Right atrium auricular region (tissue), 2 donors: ENCODE measurements around the gene TMEM123. TPM values are rescaled to one million over a fixed set of nuclear protein-coding genes. Genes with fewer than 3 reads are reported as not detected.
"Not testable (repeated sequence)": the region's sequence is repeated elsewhere in the genome, so short reads cannot be mapped to it uniquely, and the experiment has no call there.

Experiments used
- DNase-seq: peaks from one replicate; pipeline ENCODE4 v3.0.0-alpha.2; 2019; ENCODE audit warnings: low spot score
- H3K27ac ChIP-seq, 2 donors: fragments of 200-600 bp; sonication (generic); 1 replicate in 1 of 2; 2 replicates in 1 of 2; pipeline ENCODE4 v1.5.1; 2016 to 2019
- H3K27me3 ChIP-seq, 2 donors: fragments of 200-600 bp; sonication (generic); one replicate each; pipeline versions ENCODE4 v1.5.1 to v1.6.0; 2017 to 2019
- H3K36me3 ChIP-seq: fragments of 200-600 bp; sonication (generic); one replicate; pipeline ENCODE4 v1.5.1; 2016
- H3K4me1 ChIP-seq, 2 donors: fragments of 200-600 bp; sonication (generic); one replicate each; pipeline versions ENCODE4 v1.5.1 to v1.6.0; 2017 to 2019
- H3K4me3 ChIP-seq, 2 donors: fragments of 200-600 bp; sonication (generic); 1 replicate in 1 of 2; 2 replicates in 1 of 2; pipeline ENCODE4 v1.5.1; 2017 to 2019; ENCODE audit warnings: mild to moderate bottlenecking in 1 of 2, moderate library complexity in 1 of 2
- H3K9me3 ChIP-seq, 2 donors: fragments of 200-600 bp; sonication (generic); one replicate each; pipeline ENCODE4 v1.5.1; 2019
- total RNA-seq, 2 donors: library from RNA; depleted of rRNA; stranded (reverse); fragments of >200 nt; gene quantifications; one replicate each; pipeline ENCODE4 v1.1.0, GENCODE V29; 2016
- TF ChIP-seq, protein P1 (sequence below), 2 donors: fragments of 200-600 bp; sonication (generic); IDR thresholded peaks; one replicate each; pipeline ENCODE4 v1.5.1; 2019; ENCODE audit warnings: antibody characterized with exemption in 2 of 2

Gene TMEM123
- total RNA-seq, 2 donors from 2014 or later, result 72.8 to 80.7 TPM

DNA sequence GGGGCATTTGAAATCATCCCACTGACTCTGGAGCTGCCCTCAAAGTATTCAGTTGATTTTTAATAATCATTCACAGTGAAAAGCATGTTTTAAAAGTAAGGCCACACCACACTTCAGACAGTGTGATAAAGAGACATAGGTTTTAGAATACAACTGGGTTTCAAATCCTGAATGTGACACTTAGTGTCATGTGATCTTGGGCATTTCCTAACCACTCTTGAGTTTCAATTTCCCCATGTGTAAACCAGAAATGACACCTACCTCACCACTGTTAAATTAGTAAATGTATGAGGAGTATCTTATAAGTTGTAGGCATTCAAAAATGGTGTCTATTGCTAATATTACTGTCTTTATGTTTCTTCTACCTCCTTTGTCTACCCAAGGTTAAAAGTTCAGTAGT lies 5.4 kb downstream of the TMEM123 start:
- Histone ChIP-seq H3K4me1 (peaks cover 0 to 30% of the 10 kb centered on the region in 2 donors), H3K36me3 (no peaks in the 10 kb centered on the region), H3K4me3 (no peak overlapping the region), H3K27me3 (no peaks in the 10 kb centered on the region), H3K27ac (no peak overlapping the region), H3K9me3 (peaks cover 0 to 7% of the 10 kb centered on the region in 2 donors)
- TF ChIP-seq, protein P1, sequence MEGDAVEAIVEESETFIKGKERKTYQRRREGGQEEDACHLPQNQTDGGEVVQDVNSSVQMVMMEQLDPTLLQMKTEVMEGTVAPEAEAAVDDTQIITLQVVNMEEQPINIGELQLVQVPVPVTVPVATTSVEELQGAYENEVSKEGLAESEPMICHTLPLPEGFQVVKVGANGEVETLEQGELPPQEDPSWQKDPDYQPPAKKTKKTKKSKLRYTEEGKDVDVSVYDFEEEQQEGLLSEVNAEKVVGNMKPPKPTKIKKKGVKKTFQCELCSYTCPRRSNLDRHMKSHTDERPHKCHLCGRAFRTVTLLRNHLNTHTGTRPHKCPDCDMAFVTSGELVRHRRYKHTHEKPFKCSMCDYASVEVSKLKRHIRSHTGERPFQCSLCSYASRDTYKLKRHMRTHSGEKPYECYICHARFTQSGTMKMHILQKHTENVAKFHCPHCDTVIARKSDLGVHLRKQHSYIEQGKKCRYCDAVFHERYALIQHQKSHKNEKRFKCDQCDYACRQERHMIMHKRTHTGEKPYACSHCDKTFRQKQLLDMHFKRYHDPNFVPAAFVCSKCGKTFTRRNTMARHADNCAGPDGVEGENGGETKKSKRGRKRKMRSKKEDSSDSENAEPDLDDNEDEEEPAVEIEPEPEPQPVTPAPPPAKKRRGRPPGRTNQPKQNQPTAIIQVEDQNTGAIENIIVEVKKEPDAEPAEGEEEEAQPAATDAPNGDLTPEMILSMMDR (IDR thresholded peaks at IDR 0.05), result no peak
- DNase-seq, result no peak

DNA sequence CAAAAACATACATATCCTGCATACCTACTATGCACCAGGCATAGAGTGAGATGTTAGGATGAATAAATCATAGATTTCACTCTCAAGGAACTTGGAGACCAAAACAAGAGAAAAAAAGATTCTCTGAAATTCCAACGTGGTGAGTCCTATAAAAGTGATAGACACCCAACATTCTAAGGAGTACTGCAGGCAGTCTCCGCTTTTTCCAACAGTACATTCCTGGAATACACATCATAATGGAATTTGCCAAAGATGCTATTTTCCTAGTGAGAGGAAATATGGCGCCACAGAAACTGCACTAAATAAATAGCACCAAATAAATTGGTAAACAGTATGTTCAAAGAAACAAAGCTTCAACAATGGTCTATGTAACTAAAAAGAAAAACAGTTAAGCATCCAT lies 6.0 kb downstream of the TMEM123 start:
- Histone ChIP-seq H3K27me3 (no peaks in the 10 kb centered on the region), H3K9me3 (peaks cover 0 to 7% of the 10 kb centered on the region in 2 donors), H3K4me3 (no peak overlapping the region), H3K27ac (no peak overlapping the region), H3K4me1 (peaks cover 0 to 30% of the 10 kb centered on the region in 2 donors), H3K36me3 (no peaks in the 10 kb centered on the region)
- no peak for DNase-seq
- TF ChIP-seq, protein P1 (IDR thresholded peaks at IDR 0.05), result no peak

DNA sequence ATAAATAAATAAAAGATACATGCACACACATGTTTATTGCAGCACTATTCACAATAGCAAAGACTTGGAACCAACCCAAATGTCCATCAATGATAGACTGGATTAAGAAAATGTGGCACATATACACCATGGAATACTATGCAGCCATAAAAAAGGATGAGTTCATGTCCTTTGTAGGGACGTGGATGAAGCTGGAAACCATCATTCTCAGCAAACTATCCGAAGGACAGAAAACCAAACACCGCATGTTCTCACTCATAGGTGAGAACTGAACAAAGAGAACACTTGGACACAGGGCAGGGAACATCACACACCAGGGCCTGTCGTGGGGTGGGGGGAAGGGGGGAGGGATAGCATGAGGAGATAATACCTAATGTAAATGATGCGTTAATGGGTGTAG lies 7.9 kb downstream of the TMEM123 start:
- H3K4me3 ChIP-seq, H3K27me3 ChIP-seq, H3K36me3 ChIP-seq, DNase-seq, H3K27ac ChIP-seq, H3K9me3 ChIP-seq: not testable (repeated sequence)
- peaks cover 0 to 15% of the 10 kb centered on the region in 2 donors for H3K4me1 ChIP-seq

DNA sequence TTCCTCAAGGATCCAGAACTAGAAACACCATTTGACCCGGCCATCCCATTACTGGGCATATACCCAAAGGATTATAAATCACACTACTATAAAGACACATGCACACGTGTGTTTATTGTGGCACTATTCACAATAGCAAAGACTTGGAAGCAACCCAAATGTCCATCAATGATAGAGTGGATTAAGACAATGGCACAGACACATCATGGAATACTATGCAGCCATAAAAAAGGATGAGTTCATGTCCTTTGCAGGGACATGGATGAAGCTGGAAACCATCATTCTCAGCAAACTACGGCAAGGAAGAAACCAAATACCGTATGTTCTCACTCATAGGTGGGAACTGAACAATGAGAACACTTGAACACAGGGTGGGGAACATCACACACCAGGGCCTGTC lies 8.4 kb downstream of the TMEM123 start:
- not testable (repeated sequence) for DNase-seq, H3K9me3 ChIP-seq, H3K27me3 ChIP-seq, H3K27ac ChIP-seq, H3K36me3 ChIP-seq, H3K4me3 ChIP-seq
- peaks cover 0 to 10% of the 10 kb centered on the region in 2 donors for H3K4me1 ChIP-seq

DNA sequence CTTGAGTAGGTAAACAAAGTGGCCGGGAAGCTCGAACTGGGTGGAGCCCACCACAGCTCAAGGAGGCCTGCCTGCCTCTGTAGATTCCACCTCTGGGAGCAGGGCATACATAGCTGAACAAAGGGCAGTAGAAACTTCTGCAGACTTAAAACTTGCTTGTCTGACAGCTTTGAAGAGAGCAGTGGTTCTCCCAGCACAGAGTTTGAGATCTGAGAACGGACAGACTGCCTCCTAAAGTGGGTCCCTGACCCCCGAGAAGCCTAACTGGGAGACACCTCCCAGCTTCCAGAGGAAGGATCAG lies 13.6 kb downstream of the TMEM123 start:
- not testable (repeated sequence) for H3K27me3 ChIP-seq

DNA sequence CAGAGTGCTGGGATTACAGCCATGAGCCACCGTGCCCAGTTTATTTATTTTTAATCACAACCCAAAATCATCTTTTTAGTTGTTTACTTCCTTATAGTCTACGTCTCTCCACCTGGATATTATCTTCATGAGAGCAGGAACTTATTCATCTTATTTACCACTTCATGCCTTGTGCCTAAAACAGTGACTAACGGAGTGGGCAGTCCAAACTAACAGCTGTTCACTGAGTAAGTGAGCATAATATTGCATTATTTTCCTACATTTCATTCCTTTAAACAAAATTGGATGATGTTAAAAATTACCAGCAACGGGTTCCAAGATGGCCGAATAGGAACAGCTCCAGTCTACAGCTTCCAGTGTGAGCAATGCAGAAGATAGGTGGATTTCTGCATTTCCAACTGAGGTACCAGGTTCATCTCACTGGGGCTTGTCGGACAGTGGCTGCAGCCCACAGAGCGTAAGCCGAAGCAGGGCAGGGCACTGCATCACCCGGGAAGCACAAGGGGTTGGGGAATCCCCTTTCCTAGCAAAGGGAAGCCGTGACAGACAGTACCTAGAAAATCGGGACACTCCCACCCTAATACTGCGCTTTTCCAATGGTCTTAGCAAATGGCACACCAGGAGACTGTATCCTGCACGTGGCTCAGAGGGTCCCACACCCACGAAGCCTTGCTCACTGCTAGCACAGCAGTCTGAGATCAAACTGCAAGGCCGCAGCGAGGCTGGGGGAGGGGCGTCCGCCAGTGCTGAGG lies 14.1 kb downstream of the TMEM123 start:
- TF ChIP-seq, protein P1 (IDR thresholded peaks at IDR 0.05), result no peak
- no peak for DNase-seq
- no peaks in the 10 kb centered on the region for H3K27me3 ChIP-seq
- H3K4me3 ChIP-seq, result no peak overlapping the region
- H3K27ac ChIP-seq, result no peak overlapping the region
- H3K9me3 ChIP-seq, result no peaks in the 10 kb centered on the region
- H3K36me3 ChIP-seq, result no peaks in the 10 kb centered on the region
- no peaks in the 10 kb centered on the region for H3K4me1 ChIP-seq

More for the DNA sequence above, 13.6 kb downstream of the TMEM123 start:
- not testable (repeated sequence) for H3K36me3 ChIP-seq, H3K4me3 ChIP-seq, H3K9me3 ChIP-seq, H3K27ac ChIP-seq, DNase-seq, H3K4me1 ChIP-seq

DNA sequence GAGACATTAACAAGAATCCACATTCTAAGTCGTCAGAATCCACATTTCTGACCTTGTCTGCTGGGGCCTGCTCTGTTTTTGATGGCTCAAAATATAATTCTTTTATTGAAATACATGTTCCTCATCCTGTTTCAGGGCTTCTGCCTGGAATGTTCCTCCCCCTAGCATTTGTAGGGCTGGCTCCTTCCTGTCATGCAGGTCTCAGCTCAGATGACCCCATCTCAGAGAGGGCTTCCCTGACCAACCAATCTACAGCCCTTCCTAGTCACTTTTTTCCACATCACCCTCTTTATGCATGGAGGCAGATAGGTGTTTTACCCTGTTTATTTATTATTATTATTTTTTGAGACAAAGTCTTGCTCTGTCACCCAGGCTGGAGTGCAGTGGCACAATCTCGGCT lies 14.8 kb downstream of the TMEM123 start:
- no peaks in the 10 kb centered on the region for H3K36me3 ChIP-seq
- no peaks in the 10 kb centered on the region for H3K4me1 ChIP-seq
- H3K27me3 ChIP-seq, result no peaks in the 10 kb centered on the region
- no peaks in the 10 kb centered on the region for H3K9me3 ChIP-seq
- TF ChIP-seq, protein P1 (IDR thresholded peaks at IDR 0.05), result no peak
- H3K27ac ChIP-seq, result no peak overlapping the region
- no peak for DNase-seq
- no peak overlapping the region for H3K4me3 ChIP-seq
